NCI-H2107 treated with DMSO at 0.1 percent for 48 hours (cell line): ENCODE measurements around the gene PAX8.
"Not testable (repeated sequence)": the region's sequence is repeated elsewhere in the genome, so short reads cannot be mapped to it uniquely, and the experiment has no call there.

Experiments
- DNase-seq: peaks from one replicate; lab custom pipeline; 2025; ENCODE audit not compliant: unreplicated experiment; lab: John Stamatoyannopoulos, UW

PAX8 gene

DNA sequence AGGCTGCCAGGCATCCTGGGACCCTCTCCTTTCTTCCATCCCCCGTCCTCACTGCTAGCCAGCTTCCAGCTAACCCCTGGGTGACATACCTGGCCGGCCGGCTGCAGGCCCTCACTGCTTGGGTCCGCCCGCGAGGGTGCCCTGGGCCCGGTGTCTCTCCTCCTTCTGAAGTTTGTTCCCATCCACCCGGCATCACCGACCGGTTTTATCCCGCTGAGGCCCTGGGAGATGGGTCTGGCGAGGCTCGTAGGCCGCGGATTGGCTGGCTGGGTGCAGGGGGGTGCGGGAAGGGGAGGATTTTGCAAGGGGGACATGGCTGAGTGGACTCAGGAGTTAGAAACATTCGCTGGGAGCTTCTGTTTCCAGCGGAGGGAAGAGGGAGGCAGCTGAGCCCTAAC is at the start of gene PAX8:
Gene PAX8, minus strand, starts transcription at position 180 of the 398 bp plus-strand sequence. CDS start 527 bp downstream, outside the sequence.
- no peak for DNase-seq

DNA sequence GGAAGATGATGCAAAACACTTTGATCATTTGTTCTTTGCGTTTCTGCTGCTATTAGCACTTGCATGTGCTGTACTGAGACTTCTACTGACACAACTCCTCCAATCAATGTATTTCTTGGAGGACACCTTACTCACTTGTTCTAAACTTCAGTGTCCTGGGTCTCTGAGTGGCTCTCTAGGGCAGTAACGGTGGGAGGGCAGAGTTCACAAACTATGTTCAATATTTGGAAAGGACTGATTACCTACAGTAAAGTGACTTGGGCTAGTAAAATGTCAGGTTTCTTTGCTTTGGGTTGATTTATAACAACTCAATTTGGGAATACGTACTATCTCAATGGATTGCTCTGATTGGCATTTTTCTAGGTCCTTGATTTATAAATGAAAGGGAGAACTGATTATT is 49.3 kb upstream of the PAX8 start:
- DNase-seq, result no peak

DNA sequence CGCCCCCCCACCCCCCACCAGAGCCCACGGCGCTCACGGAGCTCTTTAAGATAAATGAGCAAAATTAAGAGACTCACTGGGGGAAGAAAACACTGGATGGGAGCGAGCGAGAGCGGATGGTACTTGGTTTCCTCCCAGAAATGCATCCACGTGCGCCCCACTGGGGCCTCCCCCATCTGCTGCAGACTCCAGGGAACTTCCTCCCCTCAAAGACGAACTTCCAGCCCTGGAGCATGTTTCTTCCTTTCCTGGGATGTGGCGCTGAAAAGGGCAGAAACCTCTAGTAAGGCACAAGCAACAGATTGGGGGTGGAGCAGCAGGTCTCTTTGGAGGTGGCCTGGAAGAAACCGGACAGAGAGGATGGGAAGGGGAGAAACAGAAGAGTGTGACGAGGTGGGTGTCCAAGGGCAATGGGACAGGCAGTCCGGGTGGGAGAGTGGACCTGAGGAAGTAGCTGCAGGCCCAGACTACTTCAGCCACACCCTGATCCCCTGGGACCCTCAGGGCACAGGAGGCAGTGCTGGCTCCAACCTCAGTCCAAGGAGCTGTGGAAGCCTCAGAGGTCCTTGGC is 46.5 kb upstream of the PAX8 start:
- DNase-seq, result not testable (repeated sequence)

DNA sequence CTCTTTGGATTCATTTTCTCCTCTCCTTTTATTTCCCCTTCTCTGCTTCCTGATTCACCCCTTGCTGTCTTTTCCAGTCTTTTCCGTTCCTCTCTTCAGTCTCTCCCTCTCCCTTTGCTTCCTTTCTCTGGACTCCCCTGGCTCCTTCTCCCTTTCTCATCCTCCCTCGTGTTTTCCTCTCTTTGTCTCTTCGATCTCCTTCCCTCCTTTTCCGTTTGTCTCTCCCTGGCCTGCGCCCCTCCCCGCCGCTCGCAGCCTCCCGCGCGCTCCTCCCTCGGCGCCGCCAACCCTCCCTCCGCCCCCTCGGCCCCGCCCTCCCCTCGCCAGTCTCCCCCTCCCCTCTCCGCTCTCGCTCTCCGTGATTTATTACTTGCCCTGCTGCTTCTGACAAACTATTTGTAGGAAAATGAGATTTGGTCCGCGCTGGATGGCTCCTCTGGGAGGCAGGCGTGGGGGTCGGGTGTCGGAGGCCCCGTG is 46.0 kb upstream of the PAX8 start:
- peak; percentile 45 for DNase-seq

DNA sequence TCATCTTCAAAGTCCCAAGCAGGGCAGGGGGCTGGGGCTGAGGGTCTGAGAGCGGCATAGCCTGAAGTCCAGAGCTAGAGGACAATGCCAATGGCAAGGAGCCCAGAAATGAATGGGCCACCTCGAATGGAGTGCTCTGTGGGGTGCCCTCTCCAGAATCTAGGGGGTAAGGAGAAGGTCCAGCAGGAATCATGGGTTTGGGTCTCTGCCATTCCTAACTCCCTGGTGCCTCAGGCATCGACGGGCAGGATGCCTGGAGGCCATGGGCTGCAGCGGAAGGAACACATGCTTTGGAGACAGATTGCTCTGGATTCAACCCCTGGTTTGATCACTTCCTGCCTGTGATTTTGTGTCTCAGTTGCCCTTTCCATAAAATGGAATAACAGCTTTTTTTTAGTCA is 44.4 kb upstream of the PAX8 start:
- DNase-seq, result not testable (repeated sequence)

DNA sequence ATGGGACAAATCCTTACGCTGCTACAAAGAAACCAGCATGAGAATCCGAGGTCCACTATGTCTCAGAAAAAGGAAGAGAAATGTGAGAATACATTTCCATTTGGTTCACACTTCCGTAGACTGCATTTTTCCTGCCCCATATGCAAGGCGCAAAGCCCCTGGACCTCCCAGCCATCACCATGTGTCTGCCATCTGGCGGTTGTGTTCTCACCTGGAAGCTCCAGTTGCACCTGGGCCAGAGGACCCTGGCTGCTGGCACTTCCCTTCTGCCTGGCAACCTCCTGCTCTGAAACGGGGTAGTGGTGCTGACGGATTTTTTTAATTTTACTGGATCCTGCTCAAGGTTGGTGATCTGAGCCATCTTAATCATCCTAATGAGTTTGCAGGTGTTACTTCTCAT is 41.4 kb upstream of the PAX8 start:
- DNase-seq, result not testable (repeated sequence)

DNA sequence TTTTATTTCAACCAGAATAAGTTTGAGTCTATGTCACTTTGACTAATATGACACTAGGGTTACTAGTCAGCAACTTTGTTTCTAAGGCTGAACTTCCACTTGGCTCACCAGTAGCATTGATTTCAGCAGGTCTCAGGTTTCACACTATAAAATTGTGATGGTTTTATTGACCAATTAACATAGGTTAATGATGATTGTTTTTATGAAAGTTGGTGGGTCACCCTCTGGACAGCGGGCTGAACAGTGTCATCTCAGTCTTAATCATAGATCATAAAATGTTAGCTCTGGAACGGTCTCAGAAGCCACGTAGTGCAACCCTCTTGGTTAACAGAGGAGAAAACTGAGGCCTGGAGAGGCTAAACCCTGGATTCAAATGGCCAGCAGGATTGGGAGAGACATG is 40.2 kb upstream of the PAX8 start:
- DNase-seq, result not testable (repeated sequence)

DNA sequence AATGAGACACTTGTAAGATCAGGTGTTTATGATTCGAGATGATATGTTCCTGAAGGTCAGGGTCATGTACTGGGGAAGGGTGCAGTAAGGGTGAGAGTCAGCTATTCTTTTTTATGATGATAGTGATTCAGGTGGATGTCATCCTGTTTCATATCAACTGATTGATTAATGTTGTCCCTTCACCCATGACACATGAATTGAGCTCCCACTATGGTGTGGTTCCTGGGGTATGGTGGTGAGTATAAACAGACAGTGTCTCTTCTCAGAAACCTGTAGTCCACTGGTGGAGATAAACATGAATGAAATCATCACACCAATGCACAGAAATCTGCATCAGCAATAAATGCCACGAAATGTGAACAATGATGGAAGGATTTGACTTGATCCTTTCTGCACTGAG is 37.4 kb upstream of the PAX8 start:
- DNase-seq, result no peak

DNA sequence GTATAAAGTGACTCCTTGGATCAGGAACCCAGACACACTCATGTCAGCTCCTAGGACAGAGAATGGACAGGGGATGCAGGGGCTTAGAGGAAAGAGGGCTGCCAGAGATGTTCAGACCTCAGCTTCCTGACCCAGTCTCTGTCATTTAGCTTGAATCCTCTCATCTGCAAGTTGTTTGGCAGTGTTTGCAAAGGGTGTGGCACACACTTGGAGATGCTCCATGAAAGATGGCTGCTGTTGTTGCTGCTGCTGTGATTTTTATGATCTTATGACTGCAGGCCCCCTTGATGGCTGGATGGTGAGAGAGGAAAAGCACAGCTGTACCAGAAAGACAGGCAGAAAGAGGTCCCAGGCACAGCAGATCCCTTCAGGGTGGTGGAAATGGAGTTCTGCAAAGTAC is 35.9 kb upstream of the PAX8 start:
- not testable (repeated sequence) for DNase-seq

DNA sequence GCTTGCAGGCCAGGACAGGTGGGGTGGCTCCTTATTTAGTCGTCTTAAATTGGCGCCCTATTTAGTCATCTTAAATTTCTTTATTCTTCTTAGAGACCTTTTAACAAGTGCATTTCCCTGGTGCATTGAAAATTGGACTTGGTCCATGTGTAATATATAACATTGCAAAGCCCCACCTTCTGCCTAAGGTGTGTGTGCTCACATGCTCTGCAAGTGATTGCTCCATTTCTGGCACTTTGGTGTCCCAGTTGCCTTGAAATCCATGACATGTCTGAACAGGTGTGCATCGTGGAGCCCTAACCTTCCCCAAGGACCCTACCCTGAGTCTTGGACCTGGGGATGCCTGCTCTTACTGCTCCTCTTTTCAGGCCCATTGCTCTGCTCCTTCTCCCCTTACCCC is 35.5 kb upstream of the PAX8 start:
- not testable (repeated sequence) for DNase-seq

DNA sequence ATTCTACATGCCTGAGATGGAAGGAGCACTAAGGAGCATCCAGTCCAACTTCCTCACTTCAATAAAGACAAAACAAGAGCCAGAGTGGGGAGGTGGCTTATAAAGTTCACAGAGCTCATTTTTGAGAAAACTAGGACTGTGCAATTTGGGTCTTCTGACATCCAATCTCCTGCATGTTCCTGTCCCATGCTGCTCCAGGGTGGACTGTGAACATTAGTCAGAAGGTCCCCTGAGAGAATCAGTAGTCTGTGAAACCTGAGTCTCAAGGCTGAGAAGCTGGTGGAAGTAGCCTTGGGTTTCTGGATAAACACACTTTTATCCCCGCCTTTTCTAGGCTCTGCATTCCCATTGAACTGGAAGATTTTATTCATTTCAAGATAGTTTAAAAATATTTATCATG is 33.1 kb upstream of the PAX8 start:
- DNase-seq, result not testable (repeated sequence)

DNA sequence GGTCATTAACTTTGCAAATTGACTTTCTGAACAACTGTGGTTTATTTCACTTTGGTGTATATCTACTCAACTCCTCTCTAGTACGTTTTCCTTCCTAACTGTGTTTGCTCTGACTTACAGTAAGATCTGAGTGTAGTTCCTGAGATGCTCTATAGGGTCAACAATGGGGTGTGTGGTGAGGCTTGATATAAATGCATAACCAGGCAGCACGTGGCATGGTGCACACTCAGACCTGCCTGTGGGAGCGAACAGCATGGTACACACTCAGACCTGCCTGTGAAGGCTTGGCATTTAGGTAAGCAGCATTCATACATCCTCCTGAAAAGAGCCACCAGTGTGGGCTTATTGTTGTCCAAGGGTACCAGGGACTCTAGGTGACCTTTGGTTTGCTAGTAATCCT is 32.5 kb upstream of the PAX8 start:
- not testable (repeated sequence) for DNase-seq

DNA sequence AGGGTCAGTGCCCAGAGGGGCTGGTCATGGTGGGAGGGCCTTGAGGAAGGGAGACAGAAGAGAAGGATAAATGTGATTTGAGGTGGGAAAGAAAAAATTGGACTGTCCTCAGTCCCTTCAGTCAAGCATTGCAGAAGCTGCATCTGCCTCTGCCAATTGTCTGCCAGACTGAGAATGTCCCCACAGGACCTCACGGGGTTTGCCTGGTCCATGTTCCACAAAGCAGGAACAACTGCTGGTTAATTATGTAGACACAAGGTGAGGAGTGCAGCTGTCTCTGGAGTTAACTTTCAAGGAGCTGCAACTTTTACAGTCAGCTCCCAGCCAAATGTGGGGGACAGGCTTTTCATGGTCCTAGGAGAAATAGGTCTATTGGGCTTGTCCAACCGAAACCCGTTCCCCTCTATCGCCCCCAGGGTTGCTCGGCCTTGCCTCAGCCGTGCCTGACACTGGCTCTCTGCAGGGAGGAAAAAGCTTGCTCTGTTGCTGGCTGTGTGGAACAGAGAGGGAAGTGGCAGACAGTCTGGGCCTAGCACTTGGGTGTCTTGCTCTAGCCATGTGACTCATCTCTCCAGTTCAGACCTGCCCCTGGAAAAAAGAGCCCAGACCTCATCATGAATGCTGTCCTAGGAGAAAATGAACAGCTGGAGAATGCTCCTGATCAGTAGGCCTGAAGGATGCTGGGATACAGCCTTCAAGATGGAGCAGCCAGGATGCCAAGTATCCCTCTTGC is 31.1 kb upstream of the PAX8 start:
- DNase-seq, result no peak

DNA sequence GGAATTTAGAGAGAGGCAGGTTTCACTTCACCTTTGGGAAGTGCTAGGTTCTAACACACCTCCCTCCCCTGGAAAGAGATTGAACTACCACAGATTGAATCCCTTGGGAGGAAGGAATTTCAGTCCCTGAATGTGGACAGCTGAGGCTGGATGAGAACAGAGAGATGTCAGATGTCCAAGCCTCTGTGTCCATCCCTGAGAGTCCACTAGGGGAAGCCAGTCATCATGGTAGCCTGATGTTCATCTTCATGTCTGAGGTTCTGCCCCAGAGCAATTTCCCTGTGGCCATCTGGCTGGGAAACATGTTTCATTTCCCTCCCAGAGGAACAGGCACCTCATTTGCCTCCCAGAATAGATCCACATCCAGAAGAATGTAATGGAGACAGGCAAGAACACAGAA is 30.1 kb upstream of the PAX8 start:
- DNase-seq, result not testable (repeated sequence)

DNA sequence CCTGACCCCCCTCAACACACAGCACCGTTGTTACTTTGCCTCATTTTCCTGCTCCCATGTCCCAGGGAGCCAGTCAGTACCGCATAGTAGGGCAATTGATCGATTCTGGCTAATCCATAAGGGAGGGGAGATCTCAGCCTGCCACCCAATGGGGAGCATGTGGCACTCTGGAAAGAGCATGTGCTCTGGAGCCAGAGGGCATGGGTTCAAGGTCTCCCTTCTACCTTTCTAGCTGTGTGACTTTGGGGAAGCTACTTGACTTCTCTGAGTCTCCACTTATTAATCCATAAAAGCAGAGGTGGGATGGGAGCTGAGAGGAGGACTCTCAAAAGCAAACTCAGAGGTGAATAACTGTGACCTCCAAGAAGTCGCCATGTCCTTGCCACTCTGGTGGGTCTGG is 27.5 kb upstream of the PAX8 start:
- DNase-seq, result not testable (repeated sequence)

DNA sequence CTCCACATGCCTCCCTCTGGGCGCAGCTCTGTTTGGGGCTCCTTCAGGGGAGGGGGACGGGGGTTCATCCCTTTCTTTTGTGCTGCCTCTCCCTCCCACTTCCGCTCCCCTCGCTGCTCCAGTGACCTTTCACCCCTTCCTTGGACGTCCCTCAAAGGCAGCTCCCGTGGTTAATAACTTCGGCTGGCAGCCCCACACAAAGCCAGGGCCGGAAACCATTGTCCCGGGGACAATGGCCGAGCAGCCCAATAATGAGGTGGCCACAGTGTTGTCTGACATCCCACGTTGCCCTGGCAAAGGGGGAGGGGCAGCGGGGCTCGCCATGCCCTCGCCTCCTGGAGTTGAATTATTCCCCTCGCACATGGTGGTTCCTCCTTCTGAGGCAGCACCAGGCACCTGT is 27.0 kb upstream of the PAX8 start:
- DNase-seq, result not testable (repeated sequence)

DNA sequence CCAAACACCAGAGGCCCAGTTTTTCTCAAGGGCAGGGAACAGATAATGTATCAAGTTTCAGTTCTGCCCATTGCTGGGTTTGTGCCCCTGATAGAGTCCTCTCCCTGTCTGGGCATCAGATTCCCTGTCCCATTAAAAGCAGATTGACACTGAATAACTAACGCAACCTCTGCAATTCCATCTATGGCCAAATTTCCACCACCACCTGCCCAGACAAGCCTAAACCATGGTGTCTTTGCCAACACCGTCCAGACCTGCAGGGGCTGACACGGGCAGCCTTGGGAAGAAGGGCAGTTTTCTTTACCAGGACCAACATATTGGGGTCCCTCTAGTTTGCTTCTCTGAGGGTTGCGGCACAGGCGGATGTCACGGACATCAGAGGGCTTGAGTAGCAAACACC is 26.4 kb upstream of the PAX8 start:
- no peak for DNase-seq

DNA sequence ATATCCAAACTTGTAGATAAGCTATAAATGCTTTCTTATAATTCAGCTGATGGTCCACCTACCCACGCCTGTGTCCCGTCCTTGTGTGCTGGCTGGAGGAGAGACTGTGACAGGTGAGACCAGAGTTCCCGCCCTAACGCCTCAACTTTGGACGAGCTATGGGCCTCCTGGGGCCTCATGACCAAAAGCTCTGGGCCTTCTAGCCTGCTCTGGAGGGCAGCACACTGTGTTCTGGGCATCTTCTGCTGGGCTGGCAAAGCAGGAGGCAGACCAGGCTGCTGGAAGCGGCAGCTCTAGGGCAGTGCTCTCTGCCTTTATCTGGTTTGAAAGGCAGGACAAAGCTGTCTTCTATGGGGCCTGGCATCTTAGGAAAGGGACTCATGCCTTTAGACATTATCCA is 26.0 kb upstream of the PAX8 start:
- no peak for DNase-seq

DNA sequence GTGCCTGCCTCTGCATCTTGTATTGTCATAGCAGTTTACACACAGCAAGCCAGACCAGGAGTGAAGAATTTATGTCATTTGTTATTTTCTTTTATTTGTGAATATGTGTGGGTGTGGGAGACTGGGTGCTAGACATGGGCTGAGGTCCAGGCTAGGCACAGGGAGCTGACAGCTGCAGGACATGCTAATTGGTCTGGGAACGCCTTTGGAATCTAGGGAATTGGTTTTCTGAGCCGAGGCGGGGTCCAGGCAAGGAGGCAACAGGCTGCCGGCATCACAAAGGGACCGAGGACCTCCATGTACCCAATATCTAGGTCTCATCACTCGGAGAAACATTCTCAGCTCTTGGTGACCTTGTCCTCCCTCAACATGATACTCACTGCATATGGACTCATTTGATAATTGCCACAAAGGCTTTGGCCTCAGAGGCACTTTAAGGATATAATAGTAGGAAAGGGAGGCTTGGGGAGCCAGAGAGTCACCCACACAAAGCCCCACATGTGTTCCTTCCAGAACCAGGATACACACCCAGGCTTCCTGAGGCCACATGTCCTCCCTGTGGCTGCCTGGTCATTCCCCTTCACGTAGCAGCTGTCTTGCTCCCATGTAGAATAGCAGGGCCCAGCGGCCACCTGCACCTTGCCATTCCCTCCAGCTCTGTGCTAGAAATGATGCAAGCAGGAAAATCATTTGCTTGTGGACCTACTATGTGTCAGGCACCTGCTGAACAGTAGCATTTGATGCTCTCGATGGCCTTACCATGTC is 23.7 kb upstream of the PAX8 start:
- not testable (repeated sequence) for DNase-seq

DNA sequence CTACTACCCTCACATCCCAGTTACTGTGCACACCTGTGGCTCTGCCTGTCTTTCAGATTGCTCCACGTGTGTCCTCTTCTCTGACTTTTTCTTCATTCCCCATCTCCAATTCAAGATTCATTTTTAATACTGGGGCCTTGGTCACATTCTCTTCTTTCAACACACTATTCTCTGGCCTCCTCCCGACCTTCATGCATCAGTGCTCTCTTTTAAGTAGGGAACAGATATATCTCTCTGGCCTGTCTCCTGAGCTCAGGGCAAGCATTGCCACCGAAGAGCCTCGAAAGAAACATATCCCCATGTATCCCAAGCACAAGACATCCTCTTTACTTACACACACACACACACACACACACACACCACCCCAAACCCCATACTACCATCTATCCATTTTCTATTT is 21.6 kb upstream of the PAX8 start:
- DNase-seq, result no peak

DNA sequence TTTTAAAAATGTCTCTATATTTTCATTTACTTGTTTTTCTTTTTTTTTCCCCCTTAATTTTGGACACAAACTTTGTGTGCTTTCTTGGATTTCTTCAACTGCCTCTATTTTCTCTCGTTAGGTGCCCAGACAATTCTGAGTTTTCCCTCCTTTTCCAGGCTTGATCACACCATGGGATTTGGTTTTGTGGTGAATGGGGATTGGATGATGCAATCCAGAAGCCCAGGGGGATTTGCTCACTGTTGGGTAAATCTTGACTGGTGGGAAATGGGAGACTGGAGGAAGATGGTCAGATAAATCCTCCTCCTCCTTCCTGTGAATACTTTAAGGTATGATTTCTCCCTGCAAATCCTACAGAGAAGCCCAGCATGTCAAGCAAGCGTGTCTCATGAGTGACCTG is 19.5 kb upstream of the PAX8 start:
- no peak for DNase-seq

DNA sequence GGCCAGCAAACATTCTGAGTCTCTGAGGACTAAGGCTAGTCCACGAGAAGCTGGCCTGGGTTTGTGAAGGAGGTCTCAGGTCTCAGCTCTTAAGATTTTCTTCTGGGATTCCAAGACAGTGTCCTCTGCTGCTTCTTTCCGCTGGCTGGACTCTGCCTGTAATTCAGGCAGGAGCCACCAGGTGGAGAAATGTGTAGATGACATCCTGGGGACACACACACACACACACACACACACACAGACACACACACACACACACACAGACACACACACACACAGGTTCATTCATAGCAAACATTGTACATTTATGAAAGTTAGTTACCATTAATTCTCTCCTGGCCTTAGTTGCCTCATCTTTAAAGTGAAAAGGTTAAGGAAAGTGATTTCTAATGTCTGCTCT is 18.9 kb upstream of the PAX8 start:
- DNase-seq, result not testable (repeated sequence)
